ENCODE results near the gene SLAMF8.

- TF ChIP-seq CTCF (IDR thresholded peaks at IDR 0.05 in 8 of 11, conservative IDR thresholded peaks at IDR 0.05 in 3 of 11) (no peak), POLR2A (IDR thresholded peaks at IDR 0.05) (no peak)
Measured at GRCh38 chr1:159791461-159791860, 35.2 kb upstream of the SLAMF8 start.
